ENCODE data around the gene MTF2. TPM values are rescaled to one million over a fixed set of nuclear protein-coding genes. Genes with fewer than 3 reads are reported as not detected.

MTF2 gene
- total and polyA plus RNA-seq, 2 experiments from 2014 or later: 37.9 to 70.9 TPM

DNA sequence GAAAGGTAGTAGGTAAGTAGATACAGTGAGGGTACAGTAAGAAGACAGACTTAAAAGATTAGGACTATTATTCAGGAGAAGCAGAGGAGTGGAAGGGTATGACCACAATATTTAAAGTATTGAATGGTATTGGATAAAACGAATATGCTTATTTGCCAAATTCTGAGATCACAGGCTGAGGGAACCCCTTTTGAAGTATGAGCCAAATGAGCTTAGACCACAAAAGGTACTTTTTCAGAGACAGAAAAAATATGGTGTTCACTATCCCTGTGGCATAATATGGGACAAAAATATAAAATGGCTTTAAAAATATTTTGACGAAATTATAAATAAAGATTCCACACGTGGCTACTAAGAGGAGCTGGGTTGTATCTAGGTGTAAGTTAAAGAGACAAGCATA lies 880 bp upstream of the MTF2 start:
- Histone ChIP-seq H3K9me3 (ENCODE audit: low read depth) (no peaks in the 10 kb centered on the region), H3K36me3 (no peaks in the 10 kb centered on the region), H3K27ac (peak overlapping the region; percentile 97), H3K27me3 (no peaks in the 10 kb centered on the region), H3K4me1 (ENCODE audit: low read depth) (peaks cover 16% of the 10 kb centered on the region), H3K4me3 (peak overlapping the region; percentile 64)
- no peak for TF ChIP-seq CTCF (IDR thresholded peaks at IDR 0.05; ENCODE audit: low read depth, low read length)
- no peak for DNase-seq (ENCODE audit: low read depth in 1 of 2, low spot score in 1 of 2)

DNA sequence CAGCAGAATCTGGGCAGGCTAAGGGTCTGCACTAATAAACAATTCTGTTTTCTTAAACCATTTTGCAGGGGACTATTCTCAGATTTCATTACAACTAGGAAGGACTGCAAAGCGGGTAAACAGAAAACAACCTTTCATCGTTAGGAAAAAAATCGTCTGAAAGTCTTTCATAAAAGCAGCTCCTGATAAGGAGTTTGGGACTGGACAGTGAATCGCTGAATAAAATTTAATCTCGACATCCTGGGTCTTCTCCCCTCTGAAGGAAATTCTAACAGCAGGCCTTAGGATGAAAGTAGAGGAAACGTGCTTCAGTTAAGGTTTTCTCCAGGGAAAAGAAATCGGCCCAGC lies 471 bp upstream of the MTF2 start:
- H3K36me3 ChIP-seq: no peaks in the 10 kb centered on the region
- H3K27ac ChIP-seq: peak overlapping the region; percentile 97
- H3K9me3 ChIP-seq (ENCODE audit: low read depth): no peaks in the 10 kb centered on the region
- peaks cover 16% of the 10 kb centered on the region for H3K4me1 ChIP-seq (ENCODE audit: low read depth)
- no peaks in the 10 kb centered on the region for H3K27me3 ChIP-seq
- DNase-seq (ENCODE audit: low read depth in 1 of 2, low spot score in 1 of 2): no peak
- H3K4me3 ChIP-seq: peak overlapping the region; percentile 64
- no peak for TF ChIP-seq CTCF (IDR thresholded peaks at IDR 0.05; ENCODE audit: low read depth, low read length)

DNA sequence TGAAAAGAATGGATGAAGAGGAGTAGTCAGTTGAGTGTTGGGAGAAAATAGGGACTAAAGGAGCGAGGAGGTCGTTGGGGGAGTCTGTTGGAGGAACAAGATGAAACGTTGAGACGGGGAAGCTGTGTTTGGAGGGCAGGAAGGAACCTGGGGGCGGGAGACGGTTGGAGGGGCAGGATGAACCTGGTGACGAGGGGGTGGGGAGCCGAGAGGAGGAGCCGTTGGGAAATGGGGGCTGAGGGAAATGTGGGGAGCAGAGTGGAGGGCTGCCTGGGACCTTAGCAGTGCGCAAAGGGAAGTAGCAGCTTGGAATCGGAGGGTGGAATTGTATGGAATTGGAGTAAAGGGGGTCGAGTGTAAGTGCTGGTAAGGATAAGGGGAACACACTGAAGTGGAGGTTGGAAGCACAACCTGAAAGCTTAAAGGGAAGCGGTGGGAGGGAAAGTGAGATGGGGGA lies 630 bp downstream of the MTF2 start:
- DNase-seq (ENCODE audit: low read depth in 1 of 2, low spot score in 1 of 2): peak; percentile 3 to 23
- Histone ChIP-seq H3K36me3 (no peaks in the 10 kb centered on the region), H3K4me1 (ENCODE audit: low read depth) (peaks cover 16% of the 10 kb centered on the region), H3K27me3 (no peaks in the 10 kb centered on the region), H3K9me3 (ENCODE audit: low read depth) (no peaks in the 10 kb centered on the region), H3K27ac (peak overlapping the region; percentile 97), H3K4me3 (peak overlapping the region; percentile 64)
- no peak for TF ChIP-seq CTCF (IDR thresholded peaks at IDR 0.05; ENCODE audit: low read depth, low read length)

DNA sequence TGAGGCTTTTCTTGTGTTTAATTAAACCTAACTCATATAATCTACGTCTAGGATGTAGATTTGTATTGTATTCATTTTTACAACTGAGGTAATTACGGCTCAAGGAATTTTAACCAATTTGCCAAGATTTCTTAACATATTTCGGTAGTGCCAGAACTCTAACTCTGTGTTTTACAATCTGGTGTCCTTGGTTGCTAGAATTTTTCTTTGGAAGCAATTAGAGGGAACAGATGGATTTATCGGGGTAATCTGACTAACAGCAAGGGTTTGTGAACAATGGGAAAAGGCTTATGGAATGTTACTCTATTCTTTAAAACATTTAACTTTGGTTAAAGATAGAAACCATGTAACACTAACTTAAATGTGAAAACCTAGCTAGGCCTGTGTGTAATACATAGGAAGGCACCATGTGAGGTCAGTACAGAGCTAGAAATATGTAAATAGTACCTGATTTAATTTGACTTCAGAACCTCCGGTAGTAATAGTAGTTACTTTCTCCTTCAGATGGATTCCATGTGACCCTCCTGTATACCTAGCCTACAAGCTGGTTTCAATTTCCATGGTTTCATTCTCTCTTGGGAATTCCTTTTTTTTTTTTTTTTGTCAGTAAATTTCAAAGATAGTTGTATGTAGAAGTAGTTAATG lies 1.2 kb downstream of the MTF2 start:
- Histone ChIP-seq H3K36me3 (no peaks in the 10 kb centered on the region), H3K27me3 (no peaks in the 10 kb centered on the region), H3K4me1 (ENCODE audit: low read depth) (peaks cover 16% of the 10 kb centered on the region), H3K4me3 (peak overlapping the region; percentile 64), H3K27ac (peak overlapping the region; percentile 97), H3K9me3 (ENCODE audit: low read depth) (no peaks in the 10 kb centered on the region)
- DNase-seq (ENCODE audit: low read depth in 1 of 2, low spot score in 1 of 2): peak; percentile 48 to 86
- peak; percentile 61 for TF ChIP-seq CTCF (IDR thresholded peaks at IDR 0.05; ENCODE audit: low read depth, low read length)

- Histone ChIP-seq H3K27ac (no peak overlapping the region), H3K4me3 (peak overlapping the region; percentile 64), H3K4me1 (ENCODE audit: low read depth) (peaks cover 16% of the 10 kb centered on the region), H3K27me3 (no peaks in the 10 kb centered on the region), H3K9me3 (ENCODE audit: low read depth) (no peaks in the 10 kb centered on the region), H3K36me3 (peaks cover 5% of the 10 kb centered on the region)
- TF ChIP-seq CTCF (IDR thresholded peaks at IDR 0.05; ENCODE audit: low read depth, low read length): no peak
- peak in 1 of 2 donors; percentile 91 for DNase-seq (ENCODE audit: low read depth in 1 of 2, low spot score in 1 of 2)
These were observed 2.6 kb downstream of the MTF2 start for GRCh38 chr1:93081716-93082115.
